Renal pelvis (tissue), 4 donors: ENCODE data around the gene HOXB8. TPM values are rescaled to one million over a fixed set of nuclear protein-coding genes. Genes with fewer than 3 reads are reported as not detected.

Experiments
- DNase-seq: peaks from one replicate; pipeline ENCODE4 v3.0.0-alpha.2; 2013
- polyA plus RNA-seq, 3 donors: library from polyadenylated mRNA; unstranded; fragments of 120-200 nt; gene quantifications; one replicate each; pipeline ENCODE4 v1.2.1, GENCODE V29; 2013; ENCODE audit not compliant: insufficient read length in 3 of 3

The HOXB8 gene
- polyA plus RNA-seq, 3 donors, result 57.9 to 64.7 (median 59.7) TPM

- DNase-seq, result no peak
Observed at GRCh38 chr17:48641541-48642058, 26.5 kb upstream of the HOXB8 start.

GRCh38 chr17:48640858-48641180 is 25.7 kb upstream of the HOXB8 start:
- no peak for DNase-seq

GRCh38 chr17:48639982-48640857 is 25.1 kb upstream of the HOXB8 start:
- no peak for DNase-seq

GRCh38 chr17:48639136-48639535 is 24.0 kb upstream of the HOXB8 start:
- DNase-seq, result no peak

- DNase-seq, result no peak
Observed at GRCh38 chr17:48637323-48638260, 22.5 kb upstream of the HOXB8 start.

- no peak for DNase-seq
Observed at GRCh38 chr17:48636177-48637018, 21.3 kb upstream of the HOXB8 start.

GRCh38 chr17:48634493-48635208 is 19.6 kb upstream of the HOXB8 start:
- DNase-seq, result no peak

GRCh38 chr17:48633266-48633677 is 18.2 kb upstream of the HOXB8 start:
- no peak for DNase-seq

- no peak for DNase-seq
Observed at GRCh38 chr17:48632579-48633265, 17.6 kb upstream of the HOXB8 start.

- no peak for DNase-seq
Observed at GRCh38 chr17:48631693-48632578, 16.8 kb upstream of the HOXB8 start.

GRCh38 chr17:48630925-48631692 is 16.0 kb upstream of the HOXB8 start:
- no peak for DNase-seq

- DNase-seq, result no peak
Observed at GRCh38 chr17:48630009-48630924, 15.2 kb upstream of the HOXB8 start.

- no peak for DNase-seq
Observed at GRCh38 chr17:48629411-48629759, 14.3 kb upstream of the HOXB8 start.

- DNase-seq, result no peak
Observed at GRCh38 chr17:48628649-48629410, 13.7 kb upstream of the HOXB8 start.

GRCh38 chr17:48627623-48628521 is 12.8 kb upstream of the HOXB8 start:
- no peak for DNase-seq
